ENCODE data around the gene ITGA11. TPM values are rescaled to one million over a fixed set of nuclear protein-coding genes. Genes with fewer than 3 reads are reported as not detected.
A peak's percentile ranks its signal among the peaks of the same experiment; 100 is the strongest.

ITGA11 gene
- total and polyA plus RNA-seq, 2 donors (not counting 1 experiment from before 2014, with no cell fraction given), result not detected

GRCh38 chr15:68318931-68319909 is 112.7 kb downstream of the ITGA11 start:
- ChIA-PET POLR2A (no interaction called here), CTCF (interaction anchor here (0.6 kb wide), 1 partner anchor 518 kb away, joined by 3 read pairs; no protein-coding TSS in a partner anchor)
- DNase-seq (no peak), ATAC-seq (ENCODE audit: low read depth) (no peak)
- H4K20me1 ChIP-seq (ENCODE audit: control insufficient read depth, insufficient read depth, low read length, poor library complexity, severe bottlenecking), result no peaks in the 10 kb centered on the region
- H3K79me2 ChIP-seq (ENCODE audit: control insufficient read depth, insufficient read depth, low read length), result no peaks in the 10 kb centered on the region
- intact Hi-C loops (cut with micrococcal nuclease), result no loop called here
- TF ChIP-seq CTCF (IDR thresholded peaks at IDR 0.05) (no peak), EZH2 (IDR thresholded peaks at IDR 0.05; ENCODE audit: borderline replicate concordance, insufficient read depth, low read depth, low read length, poor library complexity, severe bottlenecking) (no peak)
- H3K36me3 ChIP-seq (replicated peaks in 1 of 2; ENCODE audit: control extremely low read depth in 1 of 2, control insufficient read depth in 1 of 2, extremely low read depth in 1 of 2, insufficient read depth in 2 of 2, low read length in 1 of 2), result no peaks in the 10 kb centered on the region
- no peak overlapping the region for H3K4me3 ChIP-seq (ENCODE audit: control extremely low read depth in 1 of 5, extremely low read depth in 1 of 5, insufficient read depth in 1 of 5, low read depth in 2 of 5, low read length in 4 of 5)
- WGBS (ENCODE audit: insufficient coverage), result 84% methylated on average over 15 of the region's 18 CpGs
- Mint-ChIP-seq H3K27ac (peak overlapping the region; percentile 29), H3K27me3 (peaks cover 22% of the 10 kb centered on the region), H3K4me3 (no peak overlapping the region), H3K9me3 (ENCODE audit: insufficient read depth) (no peaks in the 10 kb centered on the region), H3K4me1 (no peaks in the 10 kb centered on the region)
- no peak overlapping the region for H3K27ac ChIP-seq (ENCODE audit: low read length in 2 of 2)
- H3K4me2 ChIP-seq (replicated peaks; ENCODE audit: low read depth, low read length, poor library complexity, severe bottlenecking), result no peak overlapping the region
- no peaks in the 10 kb centered on the region for H3K9me3 ChIP-seq (ENCODE audit: control extremely low read depth in 1 of 3, control insufficient read depth in 2 of 3, insufficient read depth in 1 of 3, low read length in 2 of 3)
- no peaks in the 10 kb centered on the region for H3K4me1 ChIP-seq (ENCODE audit: control insufficient read depth in 2 of 2, insufficient read depth in 2 of 2, low read length in 2 of 2)
- no peak overlapping the region for H2AFZ ChIP-seq (ENCODE audit: insufficient read depth, low read depth, low read length, poor library complexity, severe bottlenecking)
- no peaks in the 10 kb centered on the region for H3K27me3 ChIP-seq (replicated peaks in 1 of 4; ENCODE audit: control extremely low read depth in 1 of 4, control insufficient read depth in 3 of 4, insufficient read depth in 4 of 4, low read length in 3 of 4)
- no peak overlapping the region for H3K9ac ChIP-seq (ENCODE audit: low read length)
